ENCODE measurements around the gene TEN1.
"Not testable (repeated sequence)": the region's sequence is repeated elsewhere in the genome, so short reads cannot be mapped to it uniquely, and the experiment has no call there.

TEN1 gene

GRCh38 chr17:76036497-76037261, 57.6 kb downstream of the TEN1 start:
- no peaks in the 10 kb centered on the region for H3K27me3 Mint-ChIP-seq (ENCODE audit: low read depth)
- no peaks in the 10 kb centered on the region for H3K9me3 Mint-ChIP-seq
- H3K27ac Mint-ChIP-seq, result no peak overlapping the region
- peaks cover 3% of the 10 kb centered on the region for H3K4me1 Mint-ChIP-seq (ENCODE audit: low read depth)
- DNase-seq (ENCODE audit: low spot score), result no peak
- H3K36me3 Mint-ChIP-seq (ENCODE audit: low read depth), result peaks cover 30% of the 10 kb centered on the region
- H3K4me3 Mint-ChIP-seq, result no peak overlapping the region

DNA sequence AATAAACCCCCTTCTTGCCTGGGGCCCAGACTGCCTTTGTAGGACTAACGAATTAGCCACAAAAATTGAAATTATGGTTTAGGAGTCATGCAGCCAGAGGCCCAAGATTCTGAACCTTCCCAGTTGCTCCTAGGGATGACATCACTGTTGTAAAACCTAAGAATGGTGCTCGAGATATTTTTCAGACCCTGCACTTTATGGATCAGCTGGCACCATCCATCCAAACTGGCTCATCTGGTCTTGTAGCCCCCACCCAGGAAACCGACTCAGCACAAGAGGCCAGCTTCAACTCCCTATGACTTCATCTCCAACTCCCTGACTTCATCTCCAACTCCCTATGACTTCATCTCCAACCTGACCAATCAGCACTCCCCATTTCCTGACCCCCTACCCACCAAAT, 59.0 kb downstream of the TEN1 start:
- H3K36me3 Mint-ChIP-seq (ENCODE audit: low read depth), result peaks cover 35% of the 10 kb centered on the region
- no peak overlapping the region for H3K4me3 Mint-ChIP-seq
- DNase-seq (ENCODE audit: low spot score), result no peak
- no peaks in the 10 kb centered on the region for H3K9me3 Mint-ChIP-seq
- H3K27me3 Mint-ChIP-seq (ENCODE audit: low read depth), result no peaks in the 10 kb centered on the region
- no peak overlapping the region for H3K27ac Mint-ChIP-seq
- peaks cover 3% of the 10 kb centered on the region for H3K4me1 Mint-ChIP-seq (ENCODE audit: low read depth)

- no peak for DNase-seq (ENCODE audit: low spot score)
- Mint-ChIP-seq H3K36me3 (ENCODE audit: low read depth) (peaks cover 43% of the 10 kb centered on the region), H3K9me3 (no peaks in the 10 kb centered on the region)
These were observed 60.1 kb downstream of the TEN1 start for GRCh38 chr17:76039121-76039520.

GRCh38 chr17:76040376-76040775, 61.3 kb downstream of the TEN1 start:
- Mint-ChIP-seq H3K9me3 (no peaks in the 10 kb centered on the region), H3K4me1 (ENCODE audit: low read depth) (peaks cover 3% of the 10 kb centered on the region), H3K27ac (no peak overlapping the region), H3K36me3 (ENCODE audit: low read depth) (peaks cover 53% of the 10 kb centered on the region), H3K4me3 (no peak overlapping the region), H3K27me3 (ENCODE audit: low read depth) (no peaks in the 10 kb centered on the region)
- no peak for DNase-seq (ENCODE audit: low spot score)

More at GRCh38 chr17:76039121-76039520, 60.1 kb downstream of the TEN1 start:
- no peaks in the 10 kb centered on the region for H3K27me3 Mint-ChIP-seq (ENCODE audit: low read depth)
- no peak overlapping the region for H3K27ac Mint-ChIP-seq
- H3K4me1 Mint-ChIP-seq (ENCODE audit: low read depth), result peaks cover 3% of the 10 kb centered on the region
- H3K4me3 Mint-ChIP-seq, result no peak overlapping the region

DNA sequence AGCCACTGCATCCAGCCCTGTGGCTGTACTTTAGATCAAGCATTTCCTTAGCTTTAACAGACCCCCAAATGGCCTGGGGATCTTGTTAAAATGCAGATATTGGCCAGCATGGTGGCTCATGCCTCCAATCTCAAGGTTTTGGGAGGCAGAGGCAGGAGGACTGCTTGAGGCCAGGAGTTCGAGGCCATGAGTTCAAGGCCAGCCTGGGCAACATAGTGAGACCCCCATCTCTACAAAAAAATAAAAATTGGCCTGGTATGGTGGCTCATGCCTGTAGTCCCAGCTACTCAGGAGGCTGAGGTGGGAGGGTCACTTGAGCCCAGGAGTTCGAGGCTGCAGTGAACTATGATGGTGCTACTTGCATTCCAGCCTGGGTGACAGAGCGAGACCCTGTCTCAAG, 63.8 kb downstream of the TEN1 start:
- not testable (repeated sequence) for H3K4me3 Mint-ChIP-seq; H3K27me3 Mint-ChIP-seq (ENCODE audit: low read depth); H3K9me3 Mint-ChIP-seq; DNase-seq (ENCODE audit: low spot score); H3K4me1 Mint-ChIP-seq (ENCODE audit: low read depth); H3K27ac Mint-ChIP-seq
- H3K36me3 Mint-ChIP-seq (ENCODE audit: low read depth), result peaks cover 65% of the 10 kb centered on the region

DNA sequence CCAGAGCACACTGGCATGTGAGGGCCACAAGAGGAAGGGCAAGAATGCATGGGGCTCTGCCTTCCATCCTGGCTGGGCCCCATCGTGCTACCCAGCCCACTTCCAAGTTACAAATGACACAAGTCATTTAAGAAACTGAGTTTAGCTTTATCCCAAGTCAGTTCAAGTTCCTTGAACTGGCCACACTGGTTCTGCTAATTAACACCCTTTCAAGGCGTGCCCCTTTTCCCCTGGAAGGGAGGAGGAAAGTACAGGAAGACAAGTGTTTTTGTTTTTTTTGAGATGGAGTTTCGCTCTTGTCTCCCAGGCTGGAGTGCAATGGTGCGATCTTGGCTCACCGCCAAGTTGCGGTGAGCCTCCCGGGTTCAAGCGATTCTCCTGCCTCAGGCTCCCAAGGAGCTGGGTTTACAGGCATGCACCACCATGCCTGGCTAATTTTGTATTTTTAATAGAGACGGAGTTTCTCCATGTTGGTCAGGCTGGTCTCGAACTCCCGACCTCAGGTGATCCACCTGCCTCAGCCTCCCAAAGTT, 65.5 kb downstream of the TEN1 start:
- H3K36me3 Mint-ChIP-seq (ENCODE audit: low read depth), result peaks cover 64% of the 10 kb centered on the region
- not testable (repeated sequence) for H3K4me3 Mint-ChIP-seq; H3K27ac Mint-ChIP-seq; H3K4me1 Mint-ChIP-seq (ENCODE audit: low read depth); H3K27me3 Mint-ChIP-seq (ENCODE audit: low read depth); DNase-seq (ENCODE audit: low spot score); H3K9me3 Mint-ChIP-seq

DNA sequence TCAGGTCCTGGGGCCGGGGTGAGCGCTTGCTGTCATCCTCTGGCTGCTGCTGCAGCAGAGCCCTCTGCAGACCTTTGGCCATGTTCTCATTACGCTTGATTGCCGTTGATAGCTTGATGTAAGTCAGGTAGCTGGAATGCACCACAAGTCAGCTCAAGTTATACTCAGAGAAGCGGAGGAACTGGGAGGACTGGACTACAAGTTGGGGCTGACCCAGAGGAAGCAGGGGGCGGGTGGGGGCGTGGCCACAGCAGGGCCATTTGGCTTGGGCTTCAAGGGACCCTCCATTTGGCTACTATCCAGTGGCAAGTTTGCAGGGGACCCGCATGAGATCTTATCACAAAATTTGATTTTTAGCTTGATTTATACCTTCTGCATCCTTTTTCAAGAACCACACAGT, 67.0 kb downstream of the TEN1 start:
- H3K27me3 Mint-ChIP-seq (ENCODE audit: low read depth), result no peaks in the 10 kb centered on the region
- H3K36me3 Mint-ChIP-seq (ENCODE audit: low read depth), result peaks cover 65% of the 10 kb centered on the region
- peaks cover 5% of the 10 kb centered on the region for H3K4me1 Mint-ChIP-seq (ENCODE audit: low read depth)
- no peaks in the 10 kb centered on the region for H3K9me3 Mint-ChIP-seq
- no peak overlapping the region for H3K4me3 Mint-ChIP-seq
- no peak overlapping the region for H3K27ac Mint-ChIP-seq
- DNase-seq (ENCODE audit: low spot score), result no peak

- Mint-ChIP-seq H3K4me3 (no peak overlapping the region), H3K27ac (peak overlapping the region; percentile 16), H3K4me1 (ENCODE audit: low read depth) (peaks cover 5% of the 10 kb centered on the region), H3K27me3 (ENCODE audit: low read depth) (no peaks in the 10 kb centered on the region), H3K36me3 (ENCODE audit: low read depth) (peaks cover 59% of the 10 kb centered on the region), H3K9me3 (no peaks in the 10 kb centered on the region)
- no peak for DNase-seq (ENCODE audit: low spot score)
These were observed 69.1 kb downstream of the TEN1 start for GRCh38 chr17:76048025-76048605.

- no peak for DNase-seq (ENCODE audit: low spot score)
- H3K27ac Mint-ChIP-seq, result peak overlapping the region; percentile 58
- peaks cover 60% of the 10 kb centered on the region for H3K36me3 Mint-ChIP-seq (ENCODE audit: low read depth)
These were observed 69.7 kb downstream of the TEN1 start for GRCh38 chr17:76048711-76049110.

DNA sequence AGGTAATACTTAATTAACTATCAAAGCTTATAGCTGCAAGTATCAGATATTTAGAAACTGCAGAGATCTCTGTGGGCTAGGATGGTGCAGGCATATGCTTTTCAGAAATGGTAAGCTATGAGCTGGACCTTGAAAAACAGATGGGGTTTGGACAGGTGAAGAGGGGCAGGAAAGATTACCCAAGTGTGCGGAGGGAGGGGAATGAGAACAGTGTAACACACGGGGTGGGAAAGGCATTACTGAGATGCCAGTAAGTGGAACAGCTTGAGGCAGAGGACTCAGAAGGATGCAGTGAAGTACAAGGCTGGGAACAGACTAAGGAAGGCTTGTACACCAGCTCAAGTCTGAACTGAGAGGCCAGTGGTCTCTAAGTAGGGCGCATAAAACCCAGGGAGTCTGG, 70.2 kb downstream of the TEN1 start:
- Mint-ChIP-seq H3K27ac (peak overlapping the region; percentile 58), H3K4me3 (no peak overlapping the region), H3K36me3 (ENCODE audit: low read depth) (peaks cover 60% of the 10 kb centered on the region), H3K9me3 (no peaks in the 10 kb centered on the region), H3K4me1 (ENCODE audit: low read depth) (peaks cover 13% of the 10 kb centered on the region), H3K27me3 (ENCODE audit: low read depth) (no peaks in the 10 kb centered on the region)
- DNase-seq (ENCODE audit: low spot score), result no peak

More at GRCh38 chr17:76048711-76049110, 69.7 kb downstream of the TEN1 start:
- no peaks in the 10 kb centered on the region for H3K9me3 Mint-ChIP-seq
- peaks cover 8% of the 10 kb centered on the region for H3K4me1 Mint-ChIP-seq (ENCODE audit: low read depth)
- no peaks in the 10 kb centered on the region for H3K27me3 Mint-ChIP-seq (ENCODE audit: low read depth)
- H3K4me3 Mint-ChIP-seq, result no peak overlapping the region

DNA sequence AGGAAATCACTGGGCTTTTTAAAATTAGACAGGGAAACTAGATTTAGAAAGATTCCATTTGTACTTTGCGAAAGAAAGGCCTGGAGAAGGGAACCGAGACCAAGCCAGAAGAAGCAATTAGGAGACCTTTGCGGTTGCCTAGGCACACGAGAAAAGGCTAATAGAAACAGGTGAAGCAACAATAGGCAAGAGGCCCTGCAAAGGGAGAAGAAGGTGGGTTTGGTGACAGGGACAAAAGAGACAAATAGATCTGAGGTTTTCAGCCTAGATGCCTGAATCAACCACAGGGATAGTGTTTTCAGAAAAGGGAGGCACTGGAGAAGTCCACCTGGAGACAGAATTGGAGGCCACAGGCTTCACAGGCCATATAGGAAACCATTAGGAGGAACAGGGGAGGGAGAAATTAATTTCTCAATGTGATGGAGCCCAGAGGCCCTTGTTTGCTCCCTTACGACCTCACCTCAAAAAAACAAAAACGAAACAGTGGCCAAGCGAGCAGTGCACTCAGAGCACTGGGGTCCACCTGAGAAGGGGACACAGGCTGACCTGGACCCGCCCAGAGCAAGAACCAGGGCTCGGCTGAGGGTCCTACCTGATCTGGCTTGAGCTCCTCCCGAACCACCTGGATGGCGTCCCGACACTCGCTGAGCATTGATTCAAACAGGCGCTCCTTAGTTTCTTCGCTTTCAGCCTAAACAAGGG, 70.9 kb downstream of the TEN1 start:
- Mint-ChIP-seq H3K4me3 (no peak overlapping the region), H3K36me3 (ENCODE audit: low read depth) (peaks cover 56% of the 10 kb centered on the region), H3K27me3 (ENCODE audit: low read depth) (no peaks in the 10 kb centered on the region), H3K4me1 (ENCODE audit: low read depth) (peaks cover 13% of the 10 kb centered on the region), H3K9me3 (no peaks in the 10 kb centered on the region), H3K27ac (no peak overlapping the region)
- DNase-seq (ENCODE audit: low spot score), result no peak

Measured in T-helper 2 cell treated with Interferon-gamma antibody and Interleukin-4, amounts not matched to agents 5 μg/mL and 100 μg/mL, for 36 hours (primary cell).